ENCODE data around the gene CTSZ.
"Not testable (repeated sequence)": the region's sequence is repeated elsewhere in the genome, so short reads cannot be mapped to it uniquely, and the experiment has no call there.

The CTSZ gene

DNA sequence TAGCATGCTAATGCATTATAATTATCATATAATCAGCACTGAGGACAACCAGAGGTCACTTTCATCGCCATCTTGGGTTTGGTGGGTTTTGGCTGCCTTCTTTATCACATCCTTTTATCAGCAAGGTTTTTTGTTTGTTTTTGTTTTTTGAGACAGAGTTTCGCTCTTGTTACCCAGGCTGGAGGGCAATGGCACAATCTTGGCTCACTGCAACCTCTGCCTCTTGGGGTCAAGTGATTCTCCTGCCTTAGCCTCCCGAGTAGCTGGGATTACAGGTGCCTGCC is 4.8 kb upstream of the CTSZ start:
- not testable (repeated sequence) for DNase-seq

DNA sequence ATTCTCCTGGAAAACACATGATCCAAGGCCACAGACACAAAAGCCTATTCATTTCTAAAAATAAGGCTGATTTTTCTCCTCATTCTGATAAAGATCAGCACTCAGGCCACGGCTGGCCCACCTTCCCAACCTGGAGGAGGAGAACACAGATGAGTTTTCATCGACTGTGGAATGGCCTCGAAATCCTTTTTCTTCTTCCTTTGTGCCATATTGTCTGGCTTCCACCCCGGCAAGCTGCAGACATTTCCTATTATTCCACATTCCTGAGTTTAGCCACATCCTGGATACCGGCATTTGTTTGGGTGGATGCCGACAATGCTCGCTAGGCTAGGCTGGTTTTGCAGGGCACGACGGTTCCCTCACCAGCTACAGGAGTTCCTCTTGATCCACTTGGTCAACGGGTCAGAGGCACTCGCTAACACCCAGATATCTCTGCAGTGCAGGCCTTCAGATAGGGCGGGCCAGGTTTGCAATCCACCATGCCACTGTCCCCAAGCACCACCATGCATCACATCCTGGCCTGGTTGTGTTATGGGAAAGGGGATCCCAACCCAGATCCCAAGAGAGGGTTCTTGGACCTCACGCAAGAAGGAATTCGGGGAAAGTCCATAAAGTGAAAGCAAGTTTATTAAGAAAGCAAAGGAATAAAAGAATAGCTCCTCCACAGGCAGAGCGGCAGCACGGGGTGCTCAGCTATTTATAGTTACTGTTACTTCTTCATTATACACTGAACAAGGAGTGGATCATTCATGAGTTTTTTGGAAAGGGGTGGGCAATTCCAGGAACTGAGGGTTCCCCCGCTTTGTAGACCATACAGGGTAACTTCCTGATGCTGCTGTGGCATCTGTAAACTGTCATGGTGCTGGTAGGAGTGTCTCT is 4.2 kb upstream of the CTSZ start:
- no peak for DNase-seq

DNA sequence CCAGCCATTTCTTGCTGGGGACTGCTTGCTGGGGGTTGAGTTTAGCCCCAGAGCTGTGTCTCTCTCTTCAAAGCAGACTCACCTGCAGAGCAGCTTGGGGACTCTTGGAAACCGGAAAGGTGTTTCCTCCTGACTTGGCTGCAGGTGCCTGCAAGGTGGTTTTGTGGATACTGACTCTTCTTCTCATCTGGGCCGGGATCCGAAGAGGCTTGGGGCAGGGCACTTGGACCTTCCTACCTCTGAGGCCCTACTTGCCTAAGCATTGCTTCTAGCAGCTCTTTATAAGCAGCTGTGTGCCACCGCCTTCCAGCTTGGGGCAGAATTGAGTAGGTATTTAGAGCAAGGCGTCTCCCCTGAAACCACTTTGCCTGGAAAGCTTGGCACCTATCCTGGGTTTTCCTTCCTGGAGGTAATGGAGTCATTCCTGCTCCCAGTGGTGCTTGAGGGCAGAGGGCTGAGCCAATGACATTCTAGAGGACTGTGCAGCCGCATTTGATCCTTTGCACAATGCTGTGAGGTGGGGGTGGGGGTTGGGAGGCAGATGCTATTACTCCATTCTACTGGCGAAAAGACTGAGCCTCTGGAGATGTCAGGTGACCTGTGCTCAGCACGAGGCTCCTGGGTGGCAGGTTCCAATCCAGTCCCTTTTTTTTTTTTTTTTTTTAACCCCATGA is 3.4 kb upstream of the CTSZ start:
- no peak for DNase-seq

DNA sequence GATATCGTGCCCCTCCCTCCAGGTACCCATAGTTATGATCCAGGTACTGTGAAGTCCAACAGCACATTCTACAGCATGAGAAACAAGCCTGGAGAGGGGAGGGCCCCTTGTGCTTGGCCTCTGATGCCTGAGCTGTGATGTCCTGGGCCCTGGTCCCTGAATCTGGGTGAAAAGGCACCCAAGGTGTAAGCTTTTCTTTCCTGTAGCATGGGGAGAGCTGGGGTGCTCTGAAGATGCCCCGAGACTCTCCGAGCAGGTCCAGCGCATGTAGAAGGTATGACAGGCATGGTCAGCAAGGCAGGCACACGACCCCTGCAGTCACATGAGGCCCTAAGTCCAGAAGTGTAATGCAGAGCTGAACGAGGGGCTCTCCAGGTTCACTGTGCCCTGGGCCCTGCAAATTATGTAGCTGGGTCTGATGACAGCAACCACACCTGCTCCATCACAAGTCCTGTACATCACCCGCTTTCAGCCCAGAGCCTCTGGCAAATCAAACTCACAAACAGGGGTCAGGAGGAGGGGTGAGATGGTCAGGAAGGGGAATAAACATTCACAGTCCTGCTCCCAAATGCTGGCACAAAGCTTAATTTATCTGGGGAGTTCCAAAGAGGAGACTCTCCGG is 1.8 kb upstream of the CTSZ start:
- DNase-seq, result no peak

DNA sequence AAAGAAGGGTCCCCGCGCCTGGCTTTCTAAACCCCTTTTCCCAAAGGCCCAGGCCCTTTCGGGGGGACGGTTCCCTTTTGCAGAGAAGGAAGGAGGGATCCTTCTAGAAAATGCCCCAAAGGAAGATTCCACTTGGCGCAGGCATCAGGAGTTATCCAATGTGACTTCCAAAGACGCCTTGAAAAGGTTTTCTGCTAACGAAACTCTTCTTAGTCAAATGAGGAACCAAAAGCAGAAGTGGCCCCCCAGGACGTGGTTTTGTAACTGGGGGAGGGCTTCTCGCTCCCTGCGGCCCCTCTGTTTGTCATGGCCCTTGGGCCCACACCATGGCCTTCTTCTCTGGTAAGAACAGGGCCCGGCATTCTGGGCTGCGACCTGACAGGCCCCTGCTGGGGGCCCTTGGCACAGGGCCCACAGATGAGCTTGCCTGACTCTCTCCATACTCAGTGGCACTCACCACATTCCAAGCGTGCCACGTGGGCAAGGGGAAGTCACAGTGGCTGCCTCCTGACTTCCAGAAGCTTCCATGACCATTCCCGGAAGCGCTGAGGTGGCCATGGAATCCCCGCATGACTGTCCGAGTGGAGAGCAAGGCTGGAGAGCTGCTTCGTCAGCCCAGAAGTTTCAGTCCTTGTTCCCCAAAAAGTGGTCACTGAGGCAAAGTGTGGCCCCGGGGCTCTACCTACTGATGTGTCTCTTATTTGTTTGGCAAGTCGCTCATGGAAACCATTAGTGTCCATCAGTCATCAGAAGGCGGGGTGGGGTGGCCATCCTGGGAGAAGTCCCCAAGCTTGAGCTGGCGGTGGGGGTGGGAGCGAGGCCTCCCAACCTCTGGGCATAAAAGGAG is 834 bp upstream of the CTSZ start:
- DNase-seq, result no peak

DNA sequence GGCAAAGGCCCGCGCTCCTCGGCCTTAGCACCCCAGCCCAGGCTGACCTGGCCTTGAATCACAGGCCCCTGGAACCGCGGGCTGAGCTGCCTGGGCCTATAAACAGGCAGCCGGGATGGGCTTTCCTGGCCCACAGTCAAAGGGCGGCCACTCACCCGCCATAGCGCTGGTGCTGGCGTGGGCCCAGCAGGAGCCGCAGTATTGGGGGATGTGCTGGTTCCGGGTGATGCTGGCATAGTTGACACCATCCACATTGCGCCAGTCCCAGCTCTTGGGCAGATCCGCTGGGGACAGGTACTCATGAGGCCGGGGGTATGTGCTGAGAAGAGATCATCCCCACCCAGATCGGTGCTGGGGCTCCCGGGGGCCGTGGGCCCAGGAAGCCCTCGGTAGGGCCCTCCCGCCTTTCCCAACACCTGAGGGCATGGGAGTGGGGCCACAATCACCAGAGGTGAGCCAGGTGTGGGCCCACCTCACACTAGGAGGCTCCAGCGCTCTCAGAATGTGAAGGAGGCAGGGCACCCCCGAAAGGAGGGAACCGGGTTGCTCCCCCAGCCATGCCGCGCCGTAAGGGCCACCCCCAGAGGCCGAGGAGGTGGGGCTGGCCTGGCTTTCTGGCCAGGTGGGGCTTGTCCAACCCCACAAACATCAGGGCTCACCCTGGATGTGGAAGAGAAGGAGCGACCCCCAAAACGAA is 739 bp downstream of the CTSZ start:
- DNase-seq, result no peak

DNA sequence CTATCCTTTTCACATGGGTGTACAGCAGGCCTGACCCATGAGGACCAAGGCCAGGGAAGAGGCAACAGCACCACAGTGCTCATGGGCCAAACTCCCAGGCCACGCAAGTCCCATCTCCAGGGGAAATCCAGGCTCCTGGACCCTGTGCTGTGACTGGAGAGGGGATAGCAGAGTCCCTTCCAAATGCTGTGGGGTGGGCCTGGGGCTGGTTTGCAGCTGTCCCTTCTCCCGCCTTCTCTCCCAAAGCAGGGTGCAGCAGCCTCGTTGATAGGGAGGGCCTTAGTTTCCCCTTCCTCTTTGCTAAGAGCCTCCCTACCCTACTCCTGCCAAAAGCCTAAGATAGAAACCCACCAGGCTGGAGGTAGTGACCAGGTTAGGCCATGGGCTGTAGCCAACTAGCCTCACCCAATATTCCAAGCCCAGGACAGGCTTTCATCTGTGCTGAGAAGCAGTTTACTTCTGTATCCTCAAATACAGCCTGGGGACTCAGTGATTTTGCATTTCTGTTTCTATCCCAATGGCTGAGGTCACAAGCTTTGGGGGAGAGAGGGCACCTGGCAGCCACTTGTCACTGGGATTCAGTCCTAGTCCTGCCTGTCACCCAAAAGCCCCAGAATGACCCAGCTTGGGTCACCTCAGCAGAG is 1.4 kb downstream of the CTSZ start:
- no peak for DNase-seq

DNA sequence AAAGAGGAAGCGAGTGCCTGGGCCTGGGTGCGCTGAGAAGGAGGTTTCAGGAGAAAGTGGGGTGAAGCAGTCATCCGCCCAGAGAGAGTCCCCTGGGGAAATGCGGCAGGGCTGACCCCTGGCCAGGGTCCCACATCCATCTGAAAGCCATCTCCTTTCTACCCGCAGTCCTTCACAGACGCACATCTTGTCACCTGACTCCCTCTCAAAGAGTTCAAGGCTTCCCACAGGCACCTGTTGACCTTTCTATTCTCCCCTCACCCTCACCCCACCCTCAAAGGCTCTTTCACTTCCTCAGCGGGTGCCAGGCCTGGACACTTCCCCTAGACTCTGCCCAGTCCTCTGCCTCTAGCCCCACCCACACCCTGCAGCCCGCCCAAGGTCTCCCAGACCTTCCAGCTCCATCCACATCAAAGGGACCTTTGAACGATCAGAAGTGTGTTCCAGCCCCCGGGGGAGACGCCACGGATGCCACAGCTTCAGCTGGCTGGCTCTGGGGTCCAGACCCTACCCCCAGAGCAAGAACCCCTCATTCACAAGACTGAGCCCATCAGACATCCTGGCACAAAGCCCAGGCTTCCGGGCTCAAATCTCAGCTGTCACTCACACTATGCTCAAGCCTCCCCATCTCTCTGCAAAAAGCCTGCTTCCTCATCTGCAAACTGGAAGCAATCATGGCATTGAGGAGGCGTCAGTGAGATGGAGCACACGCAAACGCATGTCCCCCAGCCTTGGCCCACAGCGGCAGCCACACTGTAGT is 2.1 kb downstream of the CTSZ start:
- peak; percentile 20 for DNase-seq

DNA sequence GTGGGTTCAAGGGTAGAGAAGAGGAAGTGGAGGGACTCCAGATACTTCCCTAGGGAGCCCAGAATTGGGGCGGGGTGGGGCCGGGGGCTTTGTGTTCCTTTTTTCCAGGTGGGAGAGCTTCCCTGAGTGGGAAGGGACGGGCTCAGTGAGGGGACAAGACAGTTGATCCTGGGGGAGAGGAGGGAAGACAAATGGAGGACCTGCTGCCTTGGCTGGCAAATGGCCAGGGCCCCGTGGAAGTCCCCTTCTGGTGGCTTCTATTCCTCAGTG is 2.6 kb downstream of the CTSZ start:
- peak; percentile 63 for DNase-seq

DNA sequence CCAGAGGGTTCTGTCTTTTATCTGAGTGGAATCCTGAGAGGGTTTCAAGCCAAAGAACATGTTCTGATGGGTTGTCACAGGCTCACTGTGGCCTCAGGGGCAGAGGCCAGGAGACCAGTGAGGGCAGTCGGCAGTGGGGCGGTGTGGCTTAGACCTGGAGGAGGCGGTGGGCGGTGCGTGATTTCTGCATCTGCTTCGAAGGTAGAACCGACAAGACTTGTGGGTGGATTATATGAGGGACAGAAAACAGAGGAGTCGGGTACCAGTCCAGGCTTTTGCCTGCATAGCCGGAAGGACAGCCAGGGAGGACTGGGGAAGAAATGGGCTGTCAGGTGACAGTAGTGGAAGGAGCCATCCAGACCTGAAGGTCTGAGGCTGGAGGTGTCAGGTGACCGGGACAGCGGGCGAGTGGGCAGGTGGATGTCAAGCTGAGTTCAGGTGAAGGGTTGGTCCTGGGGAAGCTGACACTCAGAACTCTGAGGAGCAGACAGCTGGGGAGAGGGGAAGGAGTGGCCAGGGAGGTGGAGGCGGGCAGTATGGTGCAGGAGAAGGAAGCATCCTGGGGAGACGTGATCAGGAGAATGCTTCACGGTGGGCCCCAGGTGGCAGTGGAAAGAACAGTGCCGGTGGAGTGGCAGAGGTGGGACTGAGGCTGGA is 3.1 kb downstream of the CTSZ start:
- no peak for DNase-seq

DNA sequence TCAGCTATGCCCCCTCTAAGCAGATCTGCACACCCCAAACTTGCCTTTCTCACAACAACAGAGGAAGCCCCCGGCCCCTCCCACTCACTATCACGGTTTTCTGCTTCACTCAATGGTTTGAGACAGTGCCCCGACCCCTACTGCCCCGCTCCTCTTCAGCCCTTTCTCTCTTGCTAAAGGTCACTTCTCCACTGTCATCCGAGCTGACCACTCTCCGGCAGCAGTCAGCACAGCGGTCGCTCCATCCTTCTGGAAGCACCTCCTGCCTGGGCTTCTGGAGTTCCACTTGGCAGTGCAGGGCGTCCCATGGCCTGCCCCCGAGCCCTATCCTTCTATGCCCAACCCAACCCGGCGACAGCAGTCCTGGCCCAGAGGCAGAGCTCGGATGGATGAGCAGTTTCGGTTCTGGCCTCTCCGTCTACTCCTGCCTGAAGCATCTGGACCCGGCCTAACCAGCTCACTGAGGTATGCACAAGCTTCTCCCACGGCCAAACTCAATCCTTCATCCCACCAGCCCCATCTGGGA is 4.1 kb downstream of the CTSZ start:
- no peak for DNase-seq

DNA sequence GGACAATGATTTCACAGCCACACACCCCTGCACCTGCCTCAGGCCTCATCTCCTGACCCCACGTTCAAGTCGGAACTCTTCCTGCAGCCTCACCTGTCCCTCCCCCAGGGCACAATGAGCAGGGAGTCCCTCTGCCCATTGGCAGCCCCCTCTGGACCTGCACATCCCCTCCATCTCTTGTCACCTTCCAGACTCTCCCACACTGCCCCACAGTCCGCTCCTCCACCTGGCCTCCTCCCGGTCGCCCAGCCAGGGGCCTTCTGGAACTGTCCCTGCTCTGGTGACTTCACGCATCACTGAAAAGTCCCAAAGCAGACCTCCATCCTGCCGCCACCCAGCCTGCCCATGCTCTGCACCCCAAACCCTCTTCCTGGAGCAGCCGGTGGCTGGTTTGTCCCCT is 4.7 kb downstream of the CTSZ start:
- no peak for DNase-seq

DNA sequence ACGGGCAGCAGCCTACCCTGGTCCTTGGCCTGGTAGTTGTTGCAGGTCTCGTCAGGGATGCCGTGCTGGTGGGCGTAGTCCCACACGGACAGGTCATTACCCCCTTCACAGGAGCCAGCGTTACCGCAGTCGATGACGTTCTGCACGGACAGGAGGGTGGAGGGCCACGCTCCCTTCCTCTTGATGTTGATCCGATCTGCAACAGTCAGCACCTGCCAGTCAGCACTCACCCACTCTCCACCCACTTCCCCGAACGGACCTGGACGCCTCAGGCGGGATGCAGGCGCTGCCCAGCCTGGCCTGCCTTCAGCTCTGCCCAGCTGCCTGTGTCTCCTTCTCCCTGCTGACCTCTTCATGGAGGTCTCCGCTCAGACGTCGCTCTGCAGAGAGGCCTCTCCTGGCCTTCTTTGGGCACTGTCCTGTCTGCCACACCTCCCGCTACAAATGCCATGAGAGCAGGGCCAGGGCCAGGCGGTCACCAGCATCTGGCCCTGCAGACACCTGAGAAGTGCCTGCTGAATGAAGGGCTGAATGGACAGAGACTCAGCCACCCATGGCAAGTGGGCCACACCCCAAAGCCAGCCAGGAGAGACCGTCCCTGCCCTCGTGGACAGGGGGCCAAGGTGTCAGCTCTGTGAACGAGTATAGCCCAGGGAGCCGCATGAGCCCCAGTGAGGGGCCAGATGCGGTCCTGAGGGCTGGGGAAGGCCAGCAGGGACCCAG is 5.4 kb downstream of the CTSZ start:
- no peak for DNase-seq

DNA sequence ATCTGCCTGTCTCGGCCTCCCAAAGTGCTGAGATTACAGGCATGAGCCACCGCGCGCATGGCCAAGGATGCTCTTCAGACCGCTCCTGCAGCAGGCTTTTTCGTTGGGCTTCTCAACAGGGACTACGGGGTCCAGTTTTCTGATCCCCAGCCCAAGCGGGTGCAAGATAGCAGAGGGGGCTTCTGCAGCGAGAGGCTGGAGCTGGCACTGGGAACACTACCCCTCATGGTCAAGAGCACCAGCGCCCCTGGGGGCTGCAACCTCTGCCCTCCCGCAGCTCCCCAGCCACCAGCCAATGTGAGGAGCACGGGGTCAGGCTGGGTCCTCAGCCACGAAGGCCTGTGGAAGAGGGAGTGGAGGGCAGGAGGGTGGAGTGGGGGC is 6.0 kb downstream of the CTSZ start:
- DNase-seq, result no peak

DNA sequence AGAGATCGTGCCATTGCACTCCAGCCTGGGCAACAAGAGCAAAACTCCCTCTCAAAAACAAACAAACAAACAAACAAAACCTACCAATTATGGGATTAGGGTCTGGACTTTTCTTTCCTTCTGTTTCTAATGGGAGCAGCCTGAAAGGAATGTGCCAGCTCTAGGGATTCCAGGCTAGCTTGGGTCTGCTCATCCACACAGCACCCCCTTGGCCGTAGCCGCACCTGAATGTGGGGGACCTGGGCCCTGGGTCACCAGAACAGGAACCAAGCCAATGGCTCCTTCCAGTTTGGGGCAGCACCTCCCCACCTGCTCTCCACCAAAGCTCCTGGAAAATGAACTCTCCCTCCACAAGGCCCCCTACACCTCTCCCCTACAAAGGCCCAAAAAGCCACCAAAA is 6.7 kb downstream of the CTSZ start:
- no peak for DNase-seq

DNA sequence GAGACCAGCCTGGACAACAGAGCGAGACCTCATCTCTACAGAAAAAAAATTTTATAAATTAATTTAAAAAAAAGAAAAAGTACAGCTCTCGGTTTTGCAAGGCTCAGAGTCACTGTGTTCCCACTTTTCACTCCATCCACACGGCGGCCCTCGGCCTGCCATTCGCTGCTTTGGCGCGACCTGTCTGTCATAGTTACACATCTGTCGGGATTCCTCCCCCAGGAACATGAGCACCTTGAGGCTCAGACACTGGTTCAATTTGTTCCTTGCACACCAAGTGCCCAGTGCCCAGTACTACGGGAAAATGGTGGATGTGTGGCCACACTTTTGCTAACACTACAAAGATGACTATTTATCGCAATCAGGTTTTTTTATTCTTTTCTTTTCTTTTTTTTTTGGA is 8.4 kb downstream of the CTSZ start:
- no peak for DNase-seq

DNA sequence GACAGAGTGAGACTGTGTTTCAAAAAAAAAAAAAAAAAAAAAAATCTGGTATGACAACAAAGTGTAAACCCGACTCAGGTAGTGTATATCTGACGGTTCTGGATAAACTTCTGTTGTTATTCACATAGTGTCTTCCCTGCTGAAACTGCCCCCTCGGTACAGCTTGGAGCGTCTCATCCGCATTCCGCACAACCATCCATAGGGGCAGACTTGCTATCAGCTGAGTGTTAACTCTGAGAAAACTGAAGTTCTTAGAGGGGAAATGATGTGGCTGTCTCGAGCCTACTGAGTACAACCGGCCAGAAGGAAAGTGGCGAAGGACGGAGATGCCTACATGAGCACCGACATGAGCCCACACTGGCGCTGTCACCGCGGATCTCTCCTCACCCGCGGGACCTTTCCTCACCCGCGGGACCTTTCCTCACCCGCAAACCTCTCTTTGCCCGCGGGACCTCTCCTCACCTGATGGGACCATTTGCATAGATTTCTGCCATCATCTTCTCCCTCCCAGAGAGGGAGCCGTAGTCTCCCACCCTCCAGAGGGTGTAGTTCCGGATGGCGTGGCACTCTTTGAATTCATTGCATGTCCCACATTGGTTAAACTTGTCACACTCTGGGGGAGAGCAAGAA is 9.8 kb downstream of the CTSZ start:
- no peak for DNase-seq

DNA sequence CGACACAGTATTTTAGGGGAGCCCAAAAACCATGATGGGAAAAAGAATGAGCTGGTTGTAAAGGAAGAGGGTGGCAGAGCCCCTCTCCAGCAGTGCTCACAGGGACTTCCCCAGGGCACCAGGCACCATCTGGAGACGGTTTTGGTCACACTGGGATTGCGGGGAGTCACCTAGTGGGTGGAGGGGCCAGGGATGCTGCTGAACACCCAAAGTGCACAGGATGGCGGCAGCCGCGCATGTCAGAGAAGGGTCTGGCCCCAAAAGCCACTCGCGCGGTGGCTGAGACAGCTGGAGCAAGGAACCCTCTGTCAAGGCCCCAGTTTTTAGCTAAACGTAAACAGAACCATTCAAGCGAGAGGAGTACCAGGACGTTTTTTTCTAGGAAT is 10.8 kb downstream of the CTSZ start:
- no peak for DNase-seq

DNA sequence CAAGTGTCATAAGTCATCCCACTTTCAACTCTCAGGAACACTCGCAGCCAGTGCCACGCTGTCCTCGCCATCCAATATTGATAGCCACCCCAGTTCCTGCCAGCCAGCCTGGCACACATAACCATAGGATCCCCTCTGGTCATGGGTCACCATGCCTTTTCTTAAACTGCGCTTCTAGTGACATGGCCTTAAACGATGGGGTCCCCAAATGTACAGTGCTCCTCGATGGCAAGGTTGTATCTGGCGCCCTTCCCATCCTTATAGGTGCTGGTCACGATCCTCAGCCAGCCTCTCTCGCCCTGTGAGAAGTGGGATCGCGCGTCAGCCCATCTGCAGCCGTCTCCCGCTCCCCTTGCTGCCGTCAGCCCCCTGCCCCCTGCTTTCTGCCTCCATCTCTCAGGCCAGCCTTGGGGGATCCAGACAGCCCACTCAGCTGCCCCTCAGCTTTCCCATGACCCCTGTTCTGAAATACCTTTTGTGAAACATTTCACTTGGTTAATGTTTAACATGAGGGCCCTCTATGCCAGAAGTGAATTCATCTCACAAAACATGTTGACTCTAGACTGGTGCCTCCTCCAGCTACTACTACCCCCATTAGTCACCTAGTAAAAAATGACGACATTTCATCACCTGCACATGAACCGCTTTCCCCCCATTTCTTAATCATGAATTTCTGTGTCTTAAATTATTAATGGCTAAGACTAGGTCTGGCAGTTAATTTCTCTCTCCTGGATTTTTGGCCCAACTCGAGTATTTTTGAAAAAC is 11.4 kb downstream of the CTSZ start:
- no peak for DNase-seq

Measured in stimulated activated CD4-positive, alpha-beta T cell treated with anti-CD3 and anti-CD28 coated beads, Interleukin-4, amount 100 ng/mL, for 1 hour (primary cell).